ENCODE measurements around the gene SERPINA6.
"Not testable (repeated sequence)": the region's sequence is repeated elsewhere in the genome, so short reads cannot be mapped to it uniquely, and the experiment has no call there.

Gene SERPINA6

DNA sequence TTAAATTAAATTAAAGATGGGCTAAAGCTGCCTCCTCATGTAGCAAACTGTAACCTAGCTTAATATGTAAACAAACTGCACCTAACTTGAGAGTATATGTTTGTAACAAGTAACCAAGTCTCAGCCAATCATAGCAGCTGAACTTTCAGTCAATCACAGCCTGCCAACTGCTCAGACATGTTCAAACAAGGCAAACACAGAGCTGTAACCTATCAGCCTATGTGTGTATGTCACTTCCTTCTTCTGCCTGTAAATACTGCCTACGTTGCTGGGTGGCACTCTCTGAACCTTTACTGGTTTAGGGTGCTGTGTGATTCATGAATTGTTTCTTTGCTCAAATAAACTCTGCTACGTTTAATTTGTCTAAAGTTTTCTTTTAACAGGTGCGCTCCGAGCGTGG lies 2.9 kb downstream of the SERPINA6 start:
- no peak for DNase-seq

DNA sequence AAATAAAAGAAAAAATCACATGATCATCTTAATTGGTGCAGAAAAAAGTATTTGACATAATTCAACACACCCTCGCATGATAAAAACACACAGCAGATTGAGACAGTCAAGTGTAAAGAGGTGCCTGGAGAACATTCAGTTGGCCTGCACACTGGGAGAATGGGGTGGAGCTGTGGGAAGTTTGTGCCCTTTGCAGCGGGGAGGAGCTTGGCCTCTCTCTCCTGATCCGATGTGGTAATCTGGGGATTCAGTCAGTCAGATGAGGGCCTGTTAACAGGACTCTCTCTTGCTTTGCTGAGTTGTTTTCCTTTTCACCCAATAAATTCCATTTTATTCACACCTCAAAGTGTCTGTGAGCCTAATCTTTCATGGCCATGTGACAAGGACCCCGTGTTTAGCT lies 5.9 kb downstream of the SERPINA6 start:
- DNase-seq: no peak

DNA sequence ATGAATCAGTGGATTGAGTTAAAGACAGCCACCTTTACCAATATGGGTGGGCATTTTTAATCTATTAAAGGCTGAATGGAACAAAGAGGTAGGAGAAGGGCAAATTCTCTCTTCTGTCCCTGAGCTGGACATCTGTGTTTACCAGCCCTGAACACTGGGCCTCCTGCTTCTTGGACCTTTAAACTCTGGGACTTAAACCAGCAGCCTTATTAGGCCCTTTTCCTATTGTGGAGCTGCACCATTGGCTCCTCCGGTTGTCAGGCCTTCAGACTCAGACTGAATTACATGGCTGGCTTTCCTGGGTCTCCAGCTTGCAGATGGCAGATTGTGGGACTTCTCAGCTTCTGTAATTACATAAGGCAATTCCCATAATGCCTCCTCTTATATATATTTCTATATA lies 6.4 kb downstream of the SERPINA6 start:
- no peak for DNase-seq

DNA sequence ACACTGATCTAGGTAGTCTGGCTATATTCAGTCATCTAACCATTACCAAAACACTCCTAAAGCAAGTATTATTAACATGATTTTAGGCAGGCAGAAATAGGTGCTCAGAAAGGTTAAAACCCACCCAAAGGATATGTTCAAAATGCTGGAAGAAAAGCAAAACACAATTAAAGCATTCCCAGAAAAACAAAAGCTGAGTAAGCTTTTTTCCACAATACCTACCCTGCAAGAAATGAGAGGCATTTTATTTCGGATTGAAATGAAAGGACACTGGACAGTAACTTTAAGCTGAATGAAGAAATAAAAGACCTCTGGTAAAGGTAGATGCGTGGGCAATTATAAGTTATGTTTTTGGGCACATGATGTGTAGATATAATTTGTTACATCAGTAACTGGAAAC lies 8.2 kb downstream of the SERPINA6 start:
- no peak for DNase-seq

DNA sequence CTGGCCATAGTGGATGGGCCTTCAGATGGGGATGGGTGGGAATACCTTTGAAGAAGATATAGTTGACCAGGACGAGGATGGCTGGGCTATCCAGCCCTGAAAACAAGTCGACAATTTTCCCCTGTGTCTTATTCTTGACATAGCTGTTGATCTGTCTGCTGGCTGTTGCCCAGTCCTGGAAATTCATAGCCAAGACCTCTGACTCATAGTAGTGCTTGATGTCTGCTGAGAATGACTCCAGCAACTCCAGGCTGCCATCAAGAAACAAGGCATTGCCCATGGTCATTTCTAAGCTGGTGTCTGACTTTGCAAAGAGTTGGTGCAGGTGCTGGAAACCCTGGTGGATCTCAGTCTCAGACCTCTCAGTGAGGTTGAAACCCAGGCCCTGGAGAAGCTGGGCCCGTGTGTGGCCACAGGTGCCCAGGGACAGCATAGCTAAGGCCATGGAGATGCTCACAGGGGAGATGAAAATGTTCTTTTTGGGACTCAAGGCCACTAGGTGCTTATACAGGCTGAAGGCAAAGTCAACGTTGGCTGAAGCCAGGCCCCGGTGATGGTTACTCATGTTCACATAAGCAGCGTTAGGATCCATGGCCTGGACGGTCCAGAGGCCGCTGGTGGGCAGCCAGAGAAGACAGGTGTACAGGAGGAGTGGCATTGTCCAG lies 9.0 kb downstream of the SERPINA6 start:
- DNase-seq: no peak

DNA sequence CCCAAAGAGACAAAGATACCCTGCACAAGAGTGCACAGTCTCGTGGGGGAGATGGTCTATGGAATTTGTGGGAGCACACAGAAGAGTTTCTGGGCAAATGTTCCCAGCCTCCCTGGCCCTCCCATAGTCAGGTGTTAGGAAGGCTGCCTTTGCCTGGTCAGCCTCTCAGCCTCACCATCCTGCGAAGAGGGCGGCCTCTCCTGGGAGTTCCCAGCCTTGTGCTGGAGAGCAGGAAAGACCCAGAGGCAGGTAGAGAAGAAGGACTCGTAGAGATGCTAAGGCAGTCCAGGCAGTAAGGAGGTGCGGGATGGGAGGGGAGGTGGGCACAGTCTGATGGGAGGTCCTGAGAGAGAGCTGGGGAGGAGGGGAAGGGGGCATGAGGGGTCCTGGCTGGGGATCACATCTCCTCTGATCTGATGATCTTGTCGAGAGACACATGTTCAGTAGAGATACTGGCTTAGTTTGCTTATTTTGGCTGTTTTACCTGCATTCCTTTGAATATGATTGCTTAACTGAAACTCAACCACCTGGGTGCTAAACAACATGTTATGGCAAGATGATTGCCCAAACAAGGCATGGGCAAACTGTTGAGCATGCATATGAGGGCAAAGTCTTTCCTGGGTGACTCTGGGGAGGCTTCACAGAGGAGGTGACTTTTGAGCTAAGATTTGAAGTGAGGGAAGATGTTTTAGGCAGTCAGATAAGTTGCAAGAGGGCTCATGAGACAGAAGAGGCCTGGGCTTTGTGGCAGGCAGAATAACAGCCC lies 10.5 kb downstream of the SERPINA6 start:
- no peak for DNase-seq

DNA sequence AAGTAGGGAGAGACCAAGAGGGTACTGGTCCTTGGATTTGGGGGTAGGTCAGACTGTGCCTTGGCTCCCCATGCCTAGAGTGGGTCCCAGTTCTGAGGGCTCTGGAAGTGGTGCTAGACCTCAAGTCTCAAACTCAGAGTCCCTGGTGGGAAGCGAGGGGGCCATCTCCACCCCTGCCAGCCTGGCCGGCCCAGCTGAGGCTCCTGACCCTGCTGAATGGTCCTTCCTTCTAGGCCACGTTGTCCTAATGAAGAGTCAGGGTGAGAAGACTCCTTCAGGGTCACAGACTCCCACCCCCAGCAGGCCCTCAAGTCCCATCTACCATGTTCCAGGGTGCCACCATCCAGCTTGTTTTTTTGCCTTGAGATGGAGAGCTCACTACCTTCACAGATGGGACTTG lies 12.9 kb downstream of the SERPINA6 start:
- no peak for DNase-seq

DNA sequence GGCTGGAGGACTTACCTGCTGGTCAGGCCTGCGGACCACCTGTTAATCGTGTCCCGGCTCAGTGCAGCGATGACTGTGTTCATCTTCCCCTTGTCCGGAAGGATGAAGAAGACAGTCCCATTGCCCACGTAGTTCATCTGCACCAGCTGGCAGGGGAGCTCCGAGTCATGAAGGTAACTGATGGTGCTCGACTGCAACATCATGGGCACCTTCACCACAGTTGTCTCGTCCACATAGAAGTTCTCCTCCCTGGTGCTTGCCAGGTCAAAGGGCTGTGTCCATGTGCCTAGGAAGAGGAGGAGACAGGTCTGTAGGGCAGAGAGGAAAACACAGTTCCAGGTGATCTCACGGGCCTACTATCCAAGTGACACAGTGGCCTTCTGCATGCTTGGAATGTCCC lies 13.4 kb downstream of the SERPINA6 start:
- no peak for DNase-seq

DNA sequence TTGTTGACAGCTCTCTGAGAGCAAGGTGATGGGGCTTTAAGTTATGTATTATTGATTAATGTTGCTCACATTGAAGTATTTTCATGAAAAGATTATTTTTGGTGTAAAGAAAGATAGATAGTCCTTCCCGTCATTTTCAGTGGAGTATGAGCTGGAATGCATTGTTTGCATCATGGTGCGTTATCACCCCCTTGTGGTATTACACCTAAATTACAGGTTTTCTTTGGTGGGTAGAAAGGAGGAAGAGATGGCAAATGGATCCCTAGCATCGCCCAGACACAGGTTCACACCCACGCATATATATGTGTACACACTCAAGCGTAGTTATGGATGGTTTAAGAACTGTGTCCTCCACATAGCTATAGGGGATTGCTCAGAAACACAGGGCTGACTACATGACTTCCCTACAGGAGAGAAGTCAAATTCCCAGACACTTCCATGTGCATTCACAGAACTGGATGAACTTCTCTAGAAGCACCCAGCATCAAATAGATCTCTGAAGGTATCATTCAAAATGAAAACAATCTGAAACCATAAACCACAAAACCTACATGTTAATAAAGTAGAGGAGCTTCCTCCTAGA lies 15.6 kb downstream of the SERPINA6 start:
- no peak for DNase-seq

DNA sequence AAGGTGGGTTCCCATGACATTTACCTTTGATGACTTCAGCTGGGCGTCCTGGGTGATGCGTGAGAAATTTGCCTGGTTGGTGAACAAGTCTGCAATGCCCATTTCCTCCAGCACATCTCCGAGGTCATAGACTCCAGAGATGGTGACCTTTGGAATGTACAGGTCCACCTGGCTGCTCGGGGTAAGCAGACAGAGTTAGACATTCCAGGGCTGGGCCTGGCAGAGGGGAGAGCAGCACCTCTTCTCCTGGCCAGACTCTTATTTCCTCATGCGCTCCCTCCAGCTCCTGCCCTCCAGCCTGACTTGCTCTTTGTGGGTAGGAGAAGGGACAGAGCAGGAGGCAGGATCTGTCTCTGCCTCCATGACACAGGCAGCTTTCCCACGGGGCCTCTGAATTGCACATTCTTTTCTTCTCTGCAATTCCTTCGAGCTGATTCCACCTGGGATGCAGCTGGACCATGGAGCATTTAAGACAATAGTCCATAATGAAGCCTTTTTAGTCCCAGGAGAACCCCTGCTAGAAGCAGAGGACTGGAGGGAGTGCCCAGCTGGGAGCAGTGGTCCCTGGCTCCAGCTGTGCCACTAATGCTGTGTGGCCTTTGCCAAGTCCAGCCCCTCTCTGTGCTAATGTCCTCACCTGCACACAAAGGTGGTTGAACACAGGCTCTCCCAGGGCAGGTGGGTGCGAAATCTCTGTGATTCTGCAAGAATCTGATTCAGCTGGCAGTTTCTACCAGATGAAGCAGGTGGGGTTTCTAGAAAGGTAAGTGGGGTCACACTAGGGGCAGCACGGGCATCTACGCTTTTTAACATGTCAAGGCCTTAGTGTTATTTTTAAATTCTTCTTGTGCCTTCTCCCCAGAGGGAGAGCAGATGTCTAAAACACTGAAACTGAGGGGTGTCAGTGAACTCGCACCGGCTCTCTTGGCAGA lies 16.8 kb downstream of the SERPINA6 start:
- no peak for DNase-seq

DNA sequence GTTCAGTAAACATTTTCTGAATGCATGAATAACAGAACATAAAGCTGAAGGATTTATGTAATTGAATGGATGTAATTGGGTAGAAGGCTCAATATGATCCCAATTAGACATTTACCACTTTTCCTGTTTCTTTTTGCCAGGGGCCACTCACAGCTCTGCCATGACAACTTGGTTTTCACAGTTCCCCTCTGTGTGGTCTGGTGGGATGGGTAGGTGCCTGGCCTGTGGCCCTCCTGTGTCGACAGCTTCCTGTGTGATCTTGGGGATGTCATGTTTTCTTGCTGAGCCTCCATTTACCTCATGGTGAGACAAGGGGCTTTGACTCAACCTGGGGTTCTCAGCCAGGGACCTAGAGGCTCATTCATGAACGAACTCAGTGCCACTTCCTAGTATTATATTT lies 17.5 kb downstream of the SERPINA6 start:
- DNase-seq: no peak

DNA sequence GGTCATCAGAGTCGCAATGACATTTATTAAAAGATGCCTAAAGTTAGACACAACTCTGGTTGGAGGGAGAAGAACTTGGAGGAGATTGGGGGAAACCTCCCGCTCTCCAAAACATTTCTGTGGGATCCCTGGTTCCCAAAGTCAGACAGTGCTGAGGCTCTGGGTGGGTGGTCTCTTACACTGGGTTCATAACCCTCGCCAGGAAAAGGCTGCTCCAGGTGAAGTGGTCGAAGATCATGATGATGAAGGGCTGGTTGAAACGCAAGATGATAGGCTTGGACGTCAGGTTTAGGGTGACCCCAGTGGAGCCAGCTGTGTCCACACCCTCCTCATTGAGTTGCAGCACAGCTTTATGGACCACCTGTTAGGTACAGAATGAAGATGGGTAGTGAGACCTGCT lies 18.9 kb downstream of the SERPINA6 start:
- no peak for DNase-seq

DNA sequence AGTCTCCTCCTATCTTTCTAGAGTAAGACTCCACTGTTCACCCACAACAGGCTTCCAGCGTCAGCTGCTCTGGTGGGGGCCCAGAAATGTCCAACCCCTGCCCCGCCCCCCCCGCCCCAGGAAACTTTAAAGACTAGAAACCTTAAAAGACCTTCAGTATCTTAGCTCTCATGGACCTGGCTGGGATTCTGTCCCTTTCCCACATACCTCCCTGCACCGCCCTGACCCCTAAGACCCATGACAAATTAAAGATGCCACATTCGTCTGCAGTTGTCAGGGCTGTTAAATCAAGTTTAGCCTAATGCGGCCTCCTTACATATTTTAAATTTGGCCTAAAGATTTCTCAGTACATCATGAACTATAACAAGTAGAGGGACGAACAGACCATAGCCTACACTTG lies 20.0 kb downstream of the SERPINA6 start:
- DNase-seq: no peak

DNA sequence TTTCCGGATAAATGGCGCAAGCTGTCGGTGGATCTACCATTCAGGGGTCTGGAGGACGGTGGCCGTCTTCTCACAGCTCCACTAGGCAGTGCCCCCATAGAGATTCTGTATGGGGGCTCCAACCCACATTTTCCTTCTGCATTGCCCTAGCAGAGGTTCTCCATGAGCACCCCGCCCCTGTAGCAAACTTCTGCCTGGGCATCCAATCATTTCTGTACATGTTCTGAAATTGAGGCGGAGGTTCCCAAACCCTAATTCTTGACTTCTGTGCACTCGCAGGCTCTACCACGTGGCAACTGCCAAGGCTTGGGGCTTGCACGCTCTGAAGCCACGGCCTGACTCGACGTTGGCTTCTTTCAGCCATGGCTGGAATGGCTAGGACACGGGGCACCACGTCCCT lies 25.0 kb downstream of the SERPINA6 start:
- DNase-seq: no peak

DNA sequence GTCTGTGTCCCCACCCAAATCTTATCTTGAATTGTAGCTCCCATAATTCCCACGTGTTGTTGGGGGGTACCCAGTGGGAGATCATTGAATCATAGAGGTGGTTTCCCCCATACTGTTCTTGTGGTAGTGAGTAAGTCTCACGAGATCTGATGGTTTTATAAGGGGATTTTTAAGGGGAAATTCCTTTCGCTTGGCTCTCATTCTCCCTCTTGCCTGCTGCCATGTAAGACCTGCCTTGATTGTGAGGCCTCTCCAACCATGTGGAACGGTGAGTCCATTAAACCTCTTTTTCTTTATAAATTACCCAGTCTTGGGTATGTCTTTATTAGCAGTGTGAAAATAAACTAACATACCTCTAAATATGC lies 27.0 kb downstream of the SERPINA6 start:
- not testable (repeated sequence) for DNase-seq

DNA sequence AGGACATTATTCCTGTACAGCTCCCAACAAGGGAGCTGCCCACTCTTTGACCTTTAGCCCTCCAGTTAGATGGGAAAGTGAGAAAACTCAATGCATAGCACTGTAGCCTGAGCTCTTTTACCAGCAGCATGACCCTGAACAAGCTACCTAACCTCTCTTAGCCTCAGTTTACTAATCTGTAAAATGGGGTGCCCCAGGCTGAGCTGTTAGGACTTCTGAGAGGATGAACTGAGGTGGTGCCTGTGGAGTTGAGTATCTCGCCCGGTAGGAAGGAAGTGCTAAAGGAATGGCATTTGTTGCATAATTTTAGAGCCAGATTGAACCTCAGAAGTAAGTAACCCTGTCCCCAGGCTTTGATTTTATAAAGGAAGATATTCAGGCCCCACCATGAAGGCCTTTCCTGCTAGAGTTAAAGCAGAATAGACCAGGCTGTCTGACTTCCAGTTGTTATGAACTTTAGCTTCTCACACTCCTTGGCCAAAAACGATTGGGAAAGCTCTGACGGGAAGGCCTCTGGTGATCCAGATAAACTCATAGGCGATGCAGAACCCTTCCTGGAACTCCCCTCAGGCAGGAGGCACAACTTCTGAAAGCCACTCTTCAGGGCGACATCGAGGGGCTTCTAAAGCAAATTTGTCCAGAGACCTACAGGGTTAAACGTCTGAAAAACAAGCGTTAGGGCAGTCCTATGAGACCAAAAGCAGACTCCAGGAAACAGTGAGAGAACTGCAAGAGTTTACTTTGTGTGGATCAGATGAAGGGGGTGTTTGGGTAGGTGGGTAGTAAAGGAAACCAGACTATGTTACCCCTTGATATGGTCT lies 27.6 kb downstream of the SERPINA6 start:
- DNase-seq: no peak

DNA sequence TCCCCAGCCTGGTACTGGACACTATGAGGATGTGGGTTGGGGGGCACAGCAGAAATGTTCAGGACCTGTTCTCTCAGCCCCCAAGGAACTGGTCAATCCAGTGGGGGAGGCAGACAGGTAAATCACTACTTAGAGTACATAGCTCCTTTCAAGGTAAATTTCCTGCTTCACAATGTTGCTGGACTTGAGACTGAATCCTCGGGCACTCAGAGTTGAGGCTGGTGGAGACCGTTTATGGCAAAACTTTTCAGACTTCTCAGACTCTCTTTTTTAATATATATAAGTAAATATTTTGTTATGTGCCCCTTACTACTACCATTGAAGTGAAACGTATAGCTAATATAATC lies 29.6 kb downstream of the SERPINA6 start:
- no peak for DNase-seq

DNA sequence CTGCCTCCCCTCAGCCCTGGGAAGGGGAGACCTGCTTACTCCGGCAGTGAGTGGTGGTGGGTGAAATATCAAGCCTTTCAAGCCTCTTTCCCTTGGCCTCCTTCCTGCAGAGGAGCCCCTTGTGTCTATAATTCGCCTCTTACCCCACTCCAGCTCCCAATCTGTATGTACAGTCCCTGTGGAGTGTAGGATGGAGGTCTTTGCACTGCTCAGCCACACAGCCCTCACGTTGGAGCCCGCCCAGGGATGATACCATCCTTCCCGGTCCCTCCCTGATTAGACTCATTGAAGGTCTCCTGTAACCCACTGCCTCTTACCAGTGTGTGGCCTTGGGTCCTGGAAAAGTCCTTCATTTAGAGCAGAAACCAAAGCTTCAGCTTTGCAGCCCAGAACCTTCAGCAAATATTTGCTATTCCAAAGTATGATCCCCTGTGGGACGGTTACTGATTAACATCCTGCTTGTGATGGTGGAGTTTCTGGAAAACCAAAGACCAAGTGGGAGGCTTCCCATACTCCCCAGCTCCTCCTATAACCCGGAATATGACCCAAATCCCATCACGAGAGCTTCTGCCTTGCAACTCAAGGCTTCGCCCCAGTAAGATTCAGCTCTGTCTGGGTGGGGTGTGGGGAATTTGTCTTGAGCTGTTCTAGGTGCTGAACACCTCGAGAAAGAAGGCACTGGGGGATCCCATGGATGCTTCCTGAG lies 30.1 kb downstream of the SERPINA6 start, which contains the start of gene SERPINA10:
TSS of gene SERPINA10 (minus strand) at position 397 of the 706 bp plus-strand sequence. CDS start 2,675 bp downstream, outside the sequence.
- DNase-seq: no peak

DNA sequence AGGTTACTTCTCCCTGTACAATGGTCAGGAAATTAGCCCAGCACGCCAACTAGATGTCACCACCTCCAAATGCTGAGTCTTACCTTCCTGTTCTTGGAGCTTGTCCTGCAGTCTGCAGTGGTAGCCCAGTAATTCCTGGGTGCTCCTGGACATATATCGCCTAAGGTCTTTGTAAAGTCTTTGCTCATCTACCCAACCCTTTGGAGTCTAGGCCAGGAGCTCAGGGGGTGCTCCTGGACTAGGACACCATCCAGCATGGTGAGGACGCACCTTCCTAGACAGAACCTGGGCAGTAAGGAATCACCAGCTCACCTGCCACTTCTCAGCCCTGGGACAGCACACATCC lies 30.6 kb downstream of the SERPINA6 start:
- no peak for DNase-seq

DNA sequence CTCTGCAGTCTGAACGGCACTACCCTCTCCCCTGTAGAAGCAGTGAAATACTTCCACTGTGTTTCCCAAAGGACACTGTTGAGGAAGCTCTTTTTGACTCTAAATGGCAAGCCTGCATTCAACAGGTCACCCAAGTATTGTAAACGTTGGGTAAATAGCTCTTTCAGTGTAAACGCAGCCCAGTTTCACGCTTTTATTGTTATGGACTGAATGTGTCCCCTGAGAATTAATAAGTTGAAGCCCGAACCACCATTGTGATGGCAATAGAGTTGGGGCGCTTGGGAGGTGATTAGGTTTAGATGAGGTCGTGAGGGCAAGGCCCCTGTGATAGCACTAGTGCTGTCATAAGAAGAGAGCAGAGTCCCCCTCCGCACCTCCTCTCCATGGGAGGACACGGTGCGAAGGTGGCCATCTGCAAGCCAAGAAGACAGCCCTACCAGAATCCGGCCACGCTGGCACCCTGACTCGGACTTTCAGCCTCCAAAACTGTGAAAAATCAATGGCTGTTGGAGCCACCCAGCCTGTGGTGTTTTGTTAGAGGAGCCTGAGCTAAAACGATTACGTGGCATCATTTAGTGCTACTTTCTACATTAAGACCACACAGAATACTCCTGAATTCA lies 31.1 kb downstream of the SERPINA6 start:
- no peak for DNase-seq

DNA sequence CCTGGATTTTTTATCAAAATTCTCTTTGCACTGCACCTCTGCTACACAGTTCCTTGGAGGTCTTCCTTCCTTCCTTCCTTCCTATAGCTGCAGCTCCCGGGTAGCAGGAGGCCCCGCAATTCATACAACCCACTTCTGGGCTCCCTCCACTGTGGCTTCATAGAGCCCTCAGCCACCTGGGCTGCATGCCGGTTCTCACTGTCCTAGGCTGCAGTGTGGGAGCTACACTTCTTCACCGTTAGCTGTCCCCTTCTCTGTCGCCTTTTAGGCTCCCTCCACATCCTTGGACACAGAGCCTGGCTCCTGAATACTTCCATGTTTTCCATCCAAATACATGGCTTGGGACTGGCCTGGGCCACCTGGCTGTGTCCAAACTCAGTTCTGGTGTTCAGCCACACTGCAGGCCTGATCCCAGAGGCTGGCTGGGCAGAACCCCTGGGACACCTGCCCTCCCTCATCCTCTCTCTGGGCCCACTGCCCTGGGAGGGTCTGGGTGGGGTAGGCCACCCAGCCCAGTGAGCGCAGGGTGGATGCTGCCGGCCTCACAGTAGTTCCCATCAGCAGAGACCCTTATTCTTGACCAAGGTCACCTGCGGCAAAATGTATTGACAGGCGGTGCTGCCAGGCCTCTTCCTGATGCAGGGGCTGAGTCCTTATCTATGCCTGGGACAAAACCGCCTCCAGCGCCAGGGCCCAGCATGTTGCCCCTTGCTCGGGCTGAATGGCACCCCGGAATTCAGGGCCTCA lies 31.8 kb downstream of the SERPINA6 start:
- no peak for DNase-seq

All from NCI-H446 treated with DMSO at 0.1 percent for 48 hours (cell line).